Measurements from ENCODE around the gene C12orf42. TPM values are rescaled to one million over a fixed set of nuclear protein-coding genes. Genes with fewer than 3 reads are reported as not detected.

Gene C12orf42
- total RNA-seq, 1 experiment from 2014 or later = not detected

DNA sequence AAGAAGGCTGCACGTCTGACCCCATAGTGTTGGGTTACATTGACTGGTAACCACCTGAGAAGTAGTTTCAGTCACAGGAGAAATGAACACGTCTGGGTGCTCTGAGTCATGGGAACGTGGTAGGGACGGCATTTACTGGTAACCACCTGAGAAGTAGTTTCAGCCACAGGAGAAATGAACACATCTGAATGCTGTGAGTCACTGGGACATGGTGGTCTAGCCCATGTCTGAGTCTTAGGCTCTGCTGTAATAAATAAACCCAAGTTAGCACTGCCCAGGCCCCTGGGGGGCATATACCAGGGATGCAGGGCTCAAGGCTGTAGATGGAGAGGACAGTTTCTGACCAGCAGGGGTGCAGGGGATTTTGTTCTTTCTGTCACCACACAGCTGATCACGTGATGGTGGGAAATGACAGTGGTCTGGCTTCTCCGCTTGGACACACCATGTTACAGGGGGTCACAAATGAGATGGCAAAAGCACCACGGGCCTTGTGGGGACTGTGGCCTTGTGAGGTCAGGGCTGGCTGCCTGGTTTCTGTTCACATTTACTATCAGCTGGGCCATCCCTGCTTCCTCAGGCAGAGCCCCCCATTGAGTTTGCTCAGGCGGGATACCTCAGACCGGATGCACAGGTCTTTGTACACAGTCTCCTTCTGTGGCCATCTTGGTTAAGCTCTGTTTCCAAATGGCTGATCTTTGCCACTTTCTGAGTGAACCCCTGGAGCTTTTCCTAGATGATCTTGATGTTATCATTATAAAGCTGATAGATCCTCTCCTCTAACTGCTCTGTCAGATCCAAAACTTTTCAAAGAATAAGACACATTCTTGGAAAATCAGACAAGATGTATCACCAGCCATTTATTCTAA lies 9.8 kb upstream of the C12orf42 start:
- peaks cover 19% of the 10 kb centered on the region for H3K27me3 Mint-ChIP-seq (ENCODE audit: low read depth)
- no peak overlapping the region for H4K8ac ChIP-seq (replicated peaks; ENCODE audit: insufficient read length, low read depth, low read length)
- no peak overlapping the region for H2AK5ac ChIP-seq (ENCODE audit: insufficient read length, low read length)
- H2BK5ac ChIP-seq (ENCODE audit: insufficient read length, low read length) = no peak overlapping the region
- H2BK20ac ChIP-seq (ENCODE audit: low read depth, low read length, poor library complexity, severe bottlenecking) = no peak overlapping the region
- H3K4me1 ChIP-seq (ENCODE audit: insufficient read depth, low read length) = no peaks in the 10 kb centered on the region
- no peak overlapping the region for H3K4me2 ChIP-seq (ENCODE audit: insufficient read depth, insufficient read length, low read length)
- H2BK15ac ChIP-seq (ENCODE audit: low read depth, low read length) = no peak overlapping the region
- no peak overlapping the region for H2BK12ac ChIP-seq (ENCODE audit: insufficient read length, low read depth, low read length)
- no peak overlapping the region for H3K27ac ChIP-seq (ENCODE audit: insufficient read length, low read depth, low read length)
- H3K27me3 ChIP-seq (ENCODE audit: insufficient read depth, low read length) = no peaks in the 10 kb centered on the region
- H2AFZ ChIP-seq (ENCODE audit: low read length) = no peak overlapping the region
- no peaks in the 10 kb centered on the region for H3K79me2 ChIP-seq (ENCODE audit: insufficient read depth, low read length)
- H4K5ac ChIP-seq (ENCODE audit: insufficient read length, low read depth, low read length) = no peak overlapping the region
- no peak overlapping the region for H3T11ph ChIP-seq (ENCODE audit: low read length)
- H4K20me1 ChIP-seq (ENCODE audit: control insufficient read depth, insufficient read depth, insufficient read length) = no peaks in the 10 kb centered on the region
- H3K4me3 Mint-ChIP-seq = no peak overlapping the region
- DNase-seq = no peak
- H3K23me2 ChIP-seq (ENCODE audit: insufficient read length, low read depth, low read length, poor library complexity, severe bottlenecking) = no peaks in the 10 kb centered on the region
- no peaks in the 10 kb centered on the region for H3K36me3 Mint-ChIP-seq (ENCODE audit: insufficient read depth in 1 of 3, low read depth in 3 of 3)
- no peaks in the 10 kb centered on the region for H3K79me1 ChIP-seq (ENCODE audit: insufficient read depth, low read depth, low read length, poor library complexity, severe bottlenecking)
- no peak overlapping the region for H4K91ac ChIP-seq (ENCODE audit: insufficient read length, low read depth, low read length)
- H3K9ac ChIP-seq (ENCODE audit: extremely low read depth, insufficient read length, low read length) = no peak overlapping the region
- H3K18ac ChIP-seq (ENCODE audit: insufficient read length, low read depth, low read length) = no peak overlapping the region
- TF ChIP-seq CTCF (conservative IDR thresholded peaks at IDR 0.05) = no peak
- H3K27ac Mint-ChIP-seq = no peak overlapping the region
- H3K4ac ChIP-seq (ENCODE audit: low read depth, low read length) = no peak overlapping the region
- H3K23ac ChIP-seq (ENCODE audit: insufficient read length, low read depth, low read length) = no peak overlapping the region
- H3K56ac ChIP-seq (ENCODE audit: insufficient read length, low read depth, low read length) = no peak overlapping the region
- no peaks in the 10 kb centered on the region for H3K9me3 ChIP-seq (ENCODE audit: control insufficient read depth, low read depth, low read length)
- no peak overlapping the region for H2BK120ac ChIP-seq (ENCODE audit: low read depth, low read length, poor library complexity, severe bottlenecking)
- no CpG with 5 or more reads among the region's 9 CpGs for WGBS (ENCODE audit: extremely low coverage, insufficient read length, low lambda C conversion rate)
- no peaks in the 10 kb centered on the region for H3K9me3 Mint-ChIP-seq
- H3K4me1 Mint-ChIP-seq = no peaks in the 10 kb centered on the region
- H3K14ac ChIP-seq (ENCODE audit: insufficient read depth, low read length) = no peak overlapping the region
